GM21576 (cell line): ENCODE data around the gene TRAF3IP1.
"Not testable (repeated sequence)": the region's sequence is repeated elsewhere in the genome, so short reads cannot be mapped to it uniquely, and the experiment has no call there.

Experiments used
- ATAC-seq: cut with Tn5 transposase; IDR thresholded peaks from one replicate; pipeline ENCODE4 v1.9.1; 2021; ENCODE audit warnings: mild to moderate bottlenecking, moderate library complexity; ENCODE audit not compliant: unreplicated experiment

Gene TRAF3IP1

GRCh38 chr2:238305965-238306671 lies 14.2 kb upstream of the TRAF3IP1 start:
- ATAC-seq: no peak

GRCh38 chr2:238306672-238306998 lies 13.7 kb upstream of the TRAF3IP1 start:
- no peak for ATAC-seq

DNA sequence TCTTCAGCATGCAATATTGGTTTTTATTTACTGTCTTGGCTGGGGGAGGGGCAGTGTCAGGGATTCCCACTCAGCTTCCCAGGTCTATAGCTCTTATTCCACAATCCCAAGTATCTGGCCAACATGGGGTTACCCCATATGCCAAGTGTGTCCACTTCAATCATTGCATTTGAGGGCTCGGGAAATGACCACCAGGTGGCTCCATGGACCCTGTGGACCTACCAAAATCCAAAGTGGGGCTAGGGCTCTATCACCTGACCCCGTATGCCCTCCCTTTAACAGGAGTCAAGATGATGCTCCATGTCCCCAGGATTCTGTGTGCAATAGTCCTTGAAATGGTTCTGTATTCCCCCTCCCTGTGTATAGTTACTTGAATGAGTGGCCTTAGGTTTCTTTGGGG lies 12.1 kb upstream of the TRAF3IP1 start:
- no peak for ATAC-seq

DNA sequence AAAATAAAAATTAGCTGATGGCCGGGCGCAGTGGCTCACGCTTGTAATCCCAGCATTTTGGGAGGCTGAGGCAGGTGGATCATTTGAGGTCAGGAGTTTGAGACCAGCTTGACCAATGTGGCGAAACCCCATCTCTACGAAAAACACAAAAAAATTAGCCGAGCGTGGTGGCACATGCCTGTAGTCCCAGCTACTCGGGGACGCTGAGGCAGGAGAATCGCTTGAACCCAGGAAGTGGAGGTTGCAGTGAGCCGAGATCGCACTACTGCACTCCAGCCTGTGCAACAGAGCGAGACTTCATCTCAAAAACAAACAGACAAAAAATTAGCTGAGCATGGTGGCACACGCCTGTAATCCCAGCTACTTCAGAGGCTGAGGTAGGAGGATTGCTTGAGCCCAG lies 9.6 kb upstream of the TRAF3IP1 start:
- not testable (repeated sequence) for ATAC-seq

GRCh38 chr2:238313289-238313990 lies 6.9 kb upstream of the TRAF3IP1 start:
- ATAC-seq: no peak

DNA sequence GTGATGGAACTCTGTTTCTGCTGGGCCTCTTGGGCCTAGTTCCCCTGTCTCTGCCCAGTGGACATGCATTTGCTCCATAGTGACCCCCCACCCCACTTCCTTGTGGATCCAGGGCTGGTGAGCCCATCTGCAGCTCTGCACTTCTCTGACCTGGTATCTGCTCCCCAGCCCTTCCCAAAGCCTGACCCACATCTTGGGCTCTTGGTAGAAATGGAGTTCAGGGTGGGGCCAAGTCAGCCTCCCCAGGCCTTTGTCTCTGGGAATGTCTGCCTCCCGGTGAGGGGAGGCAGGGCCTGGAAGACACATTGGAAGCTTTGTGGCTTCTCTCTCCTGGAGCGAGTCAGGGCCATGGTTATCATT lies 6.3 kb upstream of the TRAF3IP1 start:
- ATAC-seq: no peak

GRCh38 chr2:238314576-238314975 lies 5.7 kb upstream of the TRAF3IP1 start:
- no peak for ATAC-seq

DNA sequence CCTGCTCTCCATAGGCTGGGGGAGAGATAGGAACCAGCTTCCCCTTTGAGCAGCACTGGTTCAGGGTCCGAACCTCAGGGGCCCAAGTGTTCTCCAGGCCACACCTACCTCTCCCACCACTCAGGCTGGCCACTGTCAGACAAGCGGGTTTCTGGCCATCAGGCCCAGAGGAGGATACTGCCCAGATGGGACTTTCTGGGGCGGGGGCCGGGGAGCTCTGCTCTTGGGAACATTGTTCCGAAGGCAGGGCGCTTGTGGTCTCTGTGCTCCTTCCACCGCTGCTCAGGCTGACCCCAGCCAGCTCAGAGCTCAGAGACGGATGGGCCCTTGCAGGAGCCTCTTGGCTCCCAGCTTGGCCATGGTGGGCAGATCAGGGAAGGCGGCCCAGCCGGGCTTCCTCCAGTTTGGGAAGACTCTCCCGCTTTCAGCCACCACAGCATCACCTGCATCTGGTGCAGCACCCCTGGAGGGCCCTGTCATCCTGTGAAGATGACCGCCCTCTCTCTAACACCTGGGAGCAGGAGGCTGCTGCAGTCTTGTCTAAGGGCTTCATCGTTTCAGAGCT lies 5.2 kb upstream of the TRAF3IP1 start:
- no peak for ATAC-seq

- peak; percentile 31 for ATAC-seq
Measured at GRCh38 chr2:238320648-238321281, 447 bp downstream of the TRAF3IP1 start.

- ATAC-seq: no peak
Measured at GRCh38 chr2:238321467-238321866, 1.1 kb downstream of the TRAF3IP1 start.

GRCh38 chr2:238322001-238322411 lies 1.7 kb downstream of the TRAF3IP1 start:
- no peak for ATAC-seq

- ATAC-seq: not testable (repeated sequence)
Measured at GRCh38 chr2:238324248-238324647, 3.9 kb downstream of the TRAF3IP1 start.

- no peak for ATAC-seq
Measured at GRCh38 chr2:238325694-238326093, 5.4 kb downstream of the TRAF3IP1 start.

- ATAC-seq: no peak
Measured at GRCh38 chr2:238326801-238327365, 6.6 kb downstream of the TRAF3IP1 start.

GRCh38 chr2:238327751-238328150 lies 7.4 kb downstream of the TRAF3IP1 start:
- ATAC-seq: no peak

DNA sequence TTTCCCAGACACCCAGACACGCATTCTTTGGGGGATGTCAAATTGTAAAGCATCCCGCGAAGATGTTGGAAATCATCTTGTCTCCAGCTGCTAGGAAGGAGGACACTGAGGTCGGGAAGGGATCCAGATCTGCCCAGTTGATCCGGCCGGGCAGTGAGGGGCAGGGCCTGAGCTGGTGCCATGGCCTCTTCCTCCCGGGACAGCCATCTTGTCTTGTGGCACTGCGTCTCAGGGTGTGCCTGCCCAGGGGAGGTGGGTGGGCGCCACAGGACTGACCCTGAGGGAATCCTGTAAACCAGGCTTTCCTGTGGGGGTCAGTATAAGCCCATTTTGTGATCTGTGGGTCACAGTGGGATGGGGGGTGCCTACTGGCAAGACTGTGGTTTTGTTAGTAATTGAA lies 10.1 kb downstream of the TRAF3IP1 start:
- ATAC-seq: no peak

- no peak for ATAC-seq
Measured at GRCh38 chr2:238331916-238332315, 11.6 kb downstream of the TRAF3IP1 start.

GRCh38 chr2:238334885-238335284 lies 14.6 kb downstream of the TRAF3IP1 start:
- ATAC-seq: no peak

- not testable (repeated sequence) for ATAC-seq
Measured at GRCh38 chr2:238335591-238335990, 15.3 kb downstream of the TRAF3IP1 start.

DNA sequence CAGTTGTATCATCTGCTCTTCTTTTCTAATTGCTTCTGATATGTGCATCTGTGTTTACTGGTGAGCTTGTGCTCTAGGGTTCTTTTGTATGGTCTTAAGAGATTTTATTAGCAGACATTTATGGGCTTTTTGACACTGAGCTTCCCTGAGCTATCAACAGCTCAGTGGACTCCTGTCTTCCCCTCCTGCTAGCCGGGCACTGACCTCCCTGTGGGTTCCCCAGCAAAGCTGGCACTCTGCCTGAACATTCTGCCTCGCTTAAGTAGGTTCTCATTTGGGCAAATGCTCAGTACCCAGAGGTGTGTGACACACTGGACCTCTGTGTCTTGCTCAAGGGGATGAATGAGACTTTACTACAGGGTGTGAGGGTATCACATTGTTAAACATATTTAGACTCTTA lies 15.8 kb downstream of the TRAF3IP1 start:
- no peak for ATAC-seq

GRCh38 chr2:238336793-238337444 lies 16.6 kb downstream of the TRAF3IP1 start:
- no peak for ATAC-seq
